ENCODE data around the gene FEZF1. TPM values are rescaled to one million over a fixed set of nuclear protein-coding genes. Genes with fewer than 3 reads are reported as not detected.

Gene FEZF1
- total and polyA plus RNA-seq, 10 of the 15 experiments (the other 5 are each of a cell fraction or from before 2014, with no cell fraction given): not detected

- FAIRE-seq: no peak
Measured at GRCh38 chr7:122268101-122268500, 36.4 kb downstream of the FEZF1 start.

GRCh38 chr7:122262246-122262645 lies 42.3 kb downstream of the FEZF1 start:
- no peak overlapping the region for H3K4me2 ChIP-seq (ENCODE audit: control insufficient read depth, insufficient read depth)
- H3K9me3 ChIP-seq (replicated peaks; ENCODE audit: control insufficient read depth, insufficient read depth, low read length): no peaks in the 10 kb centered on the region
- no peaks in the 10 kb centered on the region for H3K4me1 ChIP-seq (ENCODE audit: control insufficient read depth, insufficient read depth, low read length)
- H3K27ac ChIP-seq (ENCODE audit: control insufficient read depth, insufficient read depth): no peak overlapping the region
- no peak for ATAC-seq
- H3K79me2 ChIP-seq (ENCODE audit: control insufficient read depth, insufficient read depth, low read length): no peaks in the 10 kb centered on the region
- no TSS peak for BruUV-seq (replicated peaks)
- ChIA-PET CTCF (interaction anchor here (0.6 kb wide), 1 partner anchor 204 kb away, joined by 3 read pairs; no protein-coding TSS in a partner anchor), POLR2A (no interaction called here), RAD21 (ENCODE audit: unreplicated experiment) (no interaction called here), SMC1A (ENCODE audit: uncharacterized antibody, unreplicated experiment) (no interaction called here)
- no peak overlapping the region for H3K9ac ChIP-seq (ENCODE audit: control insufficient read depth, insufficient read depth, low read length)
- no peak overlapping the region for H2AFZ ChIP-seq (ENCODE audit: control insufficient read depth, low read depth, low read length)
- no peaks in the 10 kb centered on the region for H3K36me3 ChIP-seq (ENCODE audit: control insufficient read depth in 2 of 2, insufficient read depth in 2 of 2, low read length in 1 of 2)
- no peak overlapping the region for H3K4me3 ChIP-seq
- no peaks in the 10 kb centered on the region for H3K27me3 ChIP-seq (replicated peaks in 1 of 2; ENCODE audit: control insufficient read depth in 2 of 2, insufficient read depth in 2 of 2, low read length in 1 of 2)
- in situ Hi-C loops (cut with MboI): no loop called here
- 63% methylated on average over 4 of the region's 4 CpGs for WGBS (ENCODE audit: insufficient coverage, insufficient replicate concordance, low lambda C conversion rate, missing lambda C conversion rate)
- DNase-seq (ENCODE audit: low read depth, low spot score): no peak
- no peak for FAIRE-seq
- TF ChIP-seq NFYB (IDR thresholded peaks at IDR 0.05; ENCODE audit: insufficient read depth, low read depth, low read length) (no peak), MTA3 (IDR thresholded peaks at IDR 0.05; ENCODE audit: borderline replicate concordance, low read length) (no peak), RAD51 (IDR thresholded peaks at IDR 0.05) (no peak), TCF12 (IDR thresholded peaks at IDR 0.05; ENCODE audit: low read depth, low read length) (no peak), BMI1 (IDR thresholded peaks at IDR 0.05; ENCODE audit: borderline replicate concordance) (no peak), HSF1 (IDR thresholded peaks at IDR 0.05; ENCODE audit: low read depth, low read length) (no peak), ZNF207 (IDR thresholded peaks at IDR 0.05; ENCODE audit: borderline replicate concordance) (no peak), IRF5 (IDR thresholded peaks at IDR 0.05; ENCODE audit: borderline replicate concordance) (no peak), CHD1 (IDR thresholded peaks at IDR 0.05; ENCODE audit: low read depth, low read length) (no peak)
- no peaks in the 10 kb centered on the region for H4K20me1 ChIP-seq (ENCODE audit: control insufficient read depth, insufficient read depth)
- intact Hi-C loops (cut with micrococcal nuclease; ENCODE audit: unreplicated experiment): no loop called here

More at GRCh38 chr7:122268101-122268500, 36.4 kb downstream of the FEZF1 start:
- H3K27me3 ChIP-seq (replicated peaks in 1 of 2; ENCODE audit: control insufficient read depth in 2 of 2, insufficient read depth in 2 of 2, low read length in 1 of 2): no peaks in the 10 kb centered on the region
- ChIA-PET SMC1A (ENCODE audit: uncharacterized antibody, unreplicated experiment) (no interaction called here), RAD21 (ENCODE audit: unreplicated experiment) (no interaction called here), CTCF (no interaction called here), POLR2A (no interaction called here)
- no peak overlapping the region for H3K4me2 ChIP-seq (ENCODE audit: control insufficient read depth, insufficient read depth)
- no TSS peak for BruUV-seq (replicated peaks)
- 12% methylated on average over 3 of the region's 3 CpGs for WGBS (ENCODE audit: insufficient coverage, insufficient replicate concordance, low lambda C conversion rate, missing lambda C conversion rate)
- DNase-seq (ENCODE audit: low read depth, low spot score) (no peak), ATAC-seq (no peak)
- no peak overlapping the region for H3K4me3 ChIP-seq
- no peak overlapping the region for H3K27ac ChIP-seq (ENCODE audit: control insufficient read depth, insufficient read depth)
- no peaks in the 10 kb centered on the region for H3K9me3 ChIP-seq (replicated peaks; ENCODE audit: control insufficient read depth, insufficient read depth, low read length)
- no peak overlapping the region for H2AFZ ChIP-seq (ENCODE audit: control insufficient read depth, low read depth, low read length)
- in situ Hi-C loops (cut with MboI) (no loop called here), intact Hi-C loops (cut with micrococcal nuclease; ENCODE audit: unreplicated experiment) (no loop called here)
- no peaks in the 10 kb centered on the region for H3K4me1 ChIP-seq (ENCODE audit: control insufficient read depth, insufficient read depth, low read length)
- H3K36me3 ChIP-seq (ENCODE audit: control insufficient read depth in 2 of 2, insufficient read depth in 2 of 2, low read length in 1 of 2): no peaks in the 10 kb centered on the region
- no peak overlapping the region for H3K9ac ChIP-seq (ENCODE audit: control insufficient read depth, insufficient read depth, low read length)
- no peaks in the 10 kb centered on the region for H4K20me1 ChIP-seq (ENCODE audit: control insufficient read depth, insufficient read depth)
- no peaks in the 10 kb centered on the region for H3K79me2 ChIP-seq (ENCODE audit: control insufficient read depth, insufficient read depth, low read length)
- TF ChIP-seq ESRRA (IDR thresholded peaks at IDR 0.05; ENCODE audit: low read length): no peak
- no peak for TF ChIP-seq NRF1 (conservative IDR thresholded peaks at IDR 0.05; ENCODE audit: low read depth, low read length)
- no peak for TF ChIP-seq YBX1 (IDR thresholded peaks at IDR 0.05)
- TF ChIP-seq HDAC6 (IDR thresholded peaks at IDR 0.05; ENCODE audit: unreplicated experiment): no peak
- no peak for TF ChIP-seq SUPT20H (IDR thresholded peaks at IDR 0.05; ENCODE audit: borderline replicate concordance, control insufficient read depth, low read depth, low read length)
- TF ChIP-seq RBBP5 (conservative IDR thresholded peaks at IDR 0.05): no peak
- TF ChIP-seq POU2F2 (IDR thresholded peaks at IDR 0.05; ENCODE audit: borderline replicate concordance, low read depth, low read length): no peak
- no peak for TF ChIP-seq SMAD1 (IDR thresholded peaks at IDR 0.05; ENCODE audit: low read depth, partially characterized antibody)
- TF ChIP-seq RFX5 (IDR thresholded peaks at IDR 0.05; ENCODE audit: low read depth, low read length): no peak
- TF ChIP-seq ZNF622 (IDR thresholded peaks at IDR 0.05): no peak
- TF ChIP-seq ATF3 (IDR thresholded peaks at IDR 0.05; ENCODE audit: borderline replicate concordance, extremely low read depth, low read depth, low read length): no peak
- TF ChIP-seq ASH2L (IDR thresholded peaks at IDR 0.05; ENCODE audit: borderline replicate concordance, low read depth): no peak
- TF ChIP-seq NR2C2 (IDR thresholded peaks at IDR 0.05; ENCODE audit: borderline replicate concordance, control insufficient read depth, insufficient read length, low read depth): no peak
- TF ChIP-seq ZNF384 (IDR thresholded peaks at IDR 0.05; ENCODE audit: borderline replicate concordance, low read depth, low read length): no peak

Measured in GM12878 (cell line).